ENCODE measurements around the gene SKIC2.
"Not testable (repeated sequence)": the region's sequence is repeated elsewhere in the genome, so short reads cannot be mapped to it uniquely, and the experiment has no call there.

Gene SKIC2

DNA sequence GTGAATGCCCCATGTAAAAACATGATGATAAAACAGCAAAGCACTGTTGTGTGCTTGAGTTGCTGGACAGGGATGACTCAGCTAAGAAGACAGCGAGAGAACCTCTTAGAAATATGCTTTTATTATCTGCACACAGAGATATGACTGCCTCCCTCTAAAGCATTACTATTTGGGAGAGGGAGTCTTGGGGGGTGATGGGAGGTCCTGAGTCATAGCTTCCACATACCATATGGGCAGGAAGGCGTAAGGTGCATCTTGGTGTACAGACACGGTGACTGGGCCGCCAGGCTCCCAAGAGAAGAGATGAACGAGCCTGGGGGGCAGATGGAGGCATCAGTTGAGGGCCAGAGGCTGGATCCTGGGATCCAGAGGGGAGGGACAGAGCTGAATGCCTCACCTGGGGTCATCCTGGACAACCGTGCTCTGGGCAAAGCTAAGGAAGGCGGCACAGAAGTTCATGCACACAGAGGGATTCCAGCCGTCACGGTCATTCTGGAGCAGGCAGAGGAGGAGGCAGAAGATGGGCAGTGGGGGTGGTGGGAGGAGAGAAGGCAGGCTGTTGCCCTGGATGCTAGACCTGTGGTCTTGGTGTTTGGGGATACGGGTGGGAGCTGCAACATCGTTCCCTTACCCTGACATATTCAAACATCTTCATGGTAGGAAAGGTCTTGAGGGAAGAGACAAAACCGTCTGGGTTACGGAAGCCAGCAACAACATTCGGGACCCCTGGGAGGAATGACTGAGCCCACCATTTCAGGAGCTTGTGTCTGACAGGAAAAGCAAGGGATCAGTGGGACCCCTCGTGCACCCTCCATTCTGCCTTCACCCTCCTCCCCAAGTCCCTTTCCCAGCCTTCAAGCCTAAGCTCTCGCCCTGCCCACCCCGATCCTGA is 11.0 kb downstream of the SKIC2 start:
- peak; percentile 25 for DNase-seq

GRCh38 chr6:31970604-31971271 is 11.8 kb downstream of the SKIC2 start:
- DNase-seq = no peak

DNA sequence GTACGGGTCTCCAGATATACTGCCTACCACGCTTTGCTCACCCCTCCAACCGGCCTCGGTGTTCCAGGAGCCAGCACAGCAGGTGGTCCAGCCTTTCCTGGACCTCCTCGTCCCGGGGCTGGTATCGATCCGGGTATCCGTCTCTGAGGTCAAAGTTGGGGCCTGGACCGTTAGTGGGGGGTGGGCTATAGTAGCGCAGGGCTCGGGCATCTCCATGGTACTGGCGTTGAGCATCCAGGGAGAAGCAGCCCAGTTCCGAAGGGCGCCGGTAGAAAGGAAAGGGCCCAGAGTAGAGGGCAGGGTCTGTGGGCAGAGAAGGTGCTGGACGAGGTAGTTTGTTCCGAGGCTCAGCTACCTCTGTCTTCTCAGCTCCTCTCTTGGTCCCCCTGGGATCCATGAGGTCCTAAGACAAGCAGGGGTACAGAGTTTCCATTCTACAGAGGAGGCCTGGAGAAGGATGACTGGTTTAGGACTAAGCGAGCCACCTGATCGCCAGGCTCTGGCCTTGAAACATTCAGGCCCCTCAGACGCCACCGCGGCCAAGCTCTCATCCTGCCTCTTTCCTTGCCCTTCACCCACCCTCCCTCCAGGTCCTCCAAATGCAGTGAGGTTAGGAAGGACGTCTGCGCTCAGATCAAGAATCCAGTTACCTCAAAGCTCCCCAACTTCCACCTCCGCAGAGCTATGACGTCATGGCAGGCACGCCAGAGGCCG is 12.5 kb downstream of the SKIC2 start:
- DNase-seq = no peak

DNA sequence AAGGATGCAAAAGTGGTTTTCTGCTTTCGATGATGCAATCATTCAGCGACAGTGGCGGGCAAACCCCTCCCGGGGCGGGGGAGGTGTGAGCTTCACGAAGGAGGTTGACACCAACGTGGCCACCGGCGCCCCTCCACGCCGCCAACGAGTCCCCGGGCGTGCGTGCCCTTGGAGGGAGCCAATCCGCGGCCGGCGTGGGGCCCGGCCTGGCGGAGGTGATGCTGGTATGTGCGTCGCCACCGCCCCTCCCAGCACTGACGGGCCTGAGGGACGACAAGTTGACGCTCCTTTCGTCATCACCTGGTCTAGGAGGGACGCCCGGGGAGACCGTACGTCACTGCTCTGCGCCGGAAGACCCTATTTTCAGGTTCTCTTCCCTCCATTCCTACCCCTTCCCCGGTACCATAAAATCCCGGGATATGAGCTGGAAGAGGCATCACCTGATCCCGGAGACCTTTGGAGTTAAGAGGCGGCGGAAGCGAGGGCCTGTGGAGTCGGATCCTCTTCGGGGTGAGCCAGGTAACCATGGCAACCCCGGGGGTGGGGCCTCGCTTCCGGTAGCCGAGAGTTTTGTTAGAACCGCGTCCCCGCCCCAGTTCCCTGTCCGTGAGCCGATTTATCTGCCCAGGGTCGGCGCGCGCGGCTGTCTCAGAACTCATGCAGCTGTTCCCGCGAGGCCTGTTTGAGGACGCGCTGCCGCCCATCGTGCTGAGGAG is 13.2 kb downstream of the SKIC2 start, which contains the start of gene DXO:
DXO (minus strand) TSS at position 146 of the 716 bp plus-strand sequence. CDS start 463 bp downstream, outside the sequence.
- DNase-seq = peak; percentile 99

DNA sequence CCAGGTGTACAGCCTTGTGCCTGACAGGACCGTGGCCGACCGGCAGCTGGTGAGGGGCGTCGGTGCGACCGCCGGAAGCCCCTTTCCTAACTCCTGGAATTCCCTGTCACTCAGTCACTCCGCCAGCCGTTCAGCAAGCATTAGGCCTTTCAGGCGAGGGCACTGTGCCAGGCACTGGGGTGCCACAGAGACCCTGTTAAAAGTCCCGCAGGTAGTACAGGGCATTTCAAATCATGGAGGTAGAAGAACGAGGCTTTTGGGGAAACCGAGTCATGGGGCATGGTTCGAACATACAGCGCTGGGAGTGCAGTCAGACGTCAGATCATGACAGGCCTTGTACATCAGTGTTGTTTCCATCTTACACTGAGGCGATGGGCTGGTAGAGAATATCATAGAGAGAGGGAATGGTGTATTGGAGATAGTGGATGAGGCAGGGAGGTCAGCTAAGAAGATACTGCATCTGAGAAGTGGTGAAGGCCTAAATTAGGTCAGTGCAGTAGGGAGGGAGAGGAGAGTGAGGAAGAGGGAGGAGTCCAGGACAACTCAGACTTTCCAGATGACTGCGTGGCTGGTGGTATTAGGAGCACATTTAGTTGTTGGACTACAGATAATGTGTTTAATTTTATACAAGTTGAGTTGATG is 13.9 kb downstream of the SKIC2 start:
- peak; percentile 36 for DNase-seq

DNA sequence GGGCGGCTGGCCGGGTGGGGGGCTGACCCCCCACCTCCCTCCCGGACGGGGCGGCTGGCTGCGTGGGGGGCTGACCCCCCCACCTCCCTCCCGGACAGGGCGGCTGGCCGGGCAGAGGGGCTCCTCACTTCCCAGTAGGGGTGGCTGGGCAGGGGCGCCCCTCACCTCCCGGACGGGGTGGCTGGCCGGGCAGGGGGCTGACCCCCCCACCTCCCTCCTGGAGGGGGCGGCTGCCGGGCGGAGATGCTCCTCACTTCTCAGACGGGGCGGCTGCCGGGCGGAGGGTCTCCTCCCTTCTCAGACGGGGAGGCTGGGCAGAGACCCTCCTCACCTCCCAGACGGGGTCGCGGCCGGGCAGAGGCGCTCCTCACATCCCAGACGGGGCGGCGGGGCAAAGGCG is 17.1 kb downstream of the SKIC2 start:
- DNase-seq = not testable (repeated sequence)

GRCh38 chr6:31977816-31978431 is 18.9 kb downstream of the SKIC2 start:
- DNase-seq = no peak

DNA sequence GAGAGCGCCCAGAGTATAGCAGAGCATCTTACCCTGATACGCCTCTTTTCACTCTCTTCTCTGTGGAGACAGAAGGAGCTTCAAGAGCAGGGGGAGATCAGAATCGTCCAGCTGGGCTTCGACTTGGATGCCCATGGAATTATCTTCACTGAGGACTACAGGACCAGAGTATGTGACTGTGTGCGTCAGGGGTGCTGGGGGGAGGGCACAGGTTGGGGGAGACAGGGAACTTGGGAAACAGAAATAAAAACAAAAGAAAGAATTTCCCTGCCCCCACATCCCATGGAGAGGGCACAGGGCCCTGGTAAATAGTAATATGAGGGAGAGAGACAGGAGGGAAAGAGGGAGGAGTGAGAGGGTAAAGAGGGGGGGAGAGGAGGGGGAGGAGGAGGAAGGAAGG is 19.9 kb downstream of the SKIC2 start:
- DNase-seq = no peak

GRCh38 chr6:31979238-31979898 is 20.4 kb downstream of the SKIC2 start:
- no peak for DNase-seq

DNA sequence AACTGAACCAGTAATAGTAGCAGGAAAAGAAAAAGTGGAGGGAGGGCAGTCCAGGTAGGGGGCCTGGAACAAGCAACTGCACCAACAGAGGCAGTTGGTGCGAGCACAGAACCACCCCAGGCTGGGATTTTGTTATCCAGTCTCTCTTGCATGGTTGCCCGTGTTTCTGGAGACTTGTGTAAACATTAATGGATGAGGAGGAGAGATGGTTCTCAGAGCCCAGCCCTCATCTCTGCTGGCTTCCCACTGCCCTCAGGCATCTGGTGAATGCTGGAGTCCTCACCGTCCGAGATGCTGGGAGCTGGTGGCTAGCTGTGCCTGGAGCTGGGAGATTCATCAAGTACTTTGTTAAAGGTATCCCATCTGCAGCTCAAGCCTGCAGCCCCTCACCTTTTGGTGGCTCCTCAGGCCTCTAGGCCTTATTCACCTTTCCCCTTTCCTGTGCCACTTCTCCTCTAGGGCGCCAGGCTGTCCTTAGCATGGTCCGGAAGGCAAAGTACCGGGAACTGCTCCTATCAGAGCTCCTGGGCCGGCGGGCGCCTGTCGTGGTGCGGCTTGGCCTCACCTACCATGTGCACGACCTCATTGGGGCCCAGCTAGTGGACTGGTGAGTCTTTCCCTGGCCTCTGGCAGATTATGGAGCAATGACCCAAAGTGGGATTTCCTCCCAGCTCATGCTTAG is 21.4 kb downstream of the SKIC2 start:
- not testable (repeated sequence) for DNase-seq

GRCh38 chr6:31980998-31981397 is 22.0 kb downstream of the SKIC2 start:
- DNase-seq = not testable (repeated sequence)

DNA sequence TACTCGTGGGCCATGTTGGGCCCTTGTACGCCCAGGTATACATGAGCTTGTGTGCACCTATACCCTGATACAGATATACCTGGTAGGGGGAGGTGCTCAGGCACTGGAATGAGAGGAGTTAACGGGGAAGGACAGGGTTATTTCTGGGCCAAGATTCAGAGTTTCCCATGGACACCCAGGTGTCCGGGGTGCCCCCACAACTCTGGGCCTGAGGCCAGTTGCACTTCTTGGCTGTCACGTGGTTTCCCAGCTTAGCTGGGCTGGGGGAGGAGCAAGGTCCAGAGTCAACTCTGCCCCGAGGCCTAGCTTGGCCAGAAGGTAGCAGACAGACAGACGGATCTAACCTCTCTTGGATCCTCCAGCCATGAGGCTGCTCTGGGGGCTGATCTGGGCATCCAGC is 22.8 kb downstream of the SKIC2 start, which contains the start of gene C4A:
C4A (plus strand) TSS at position 314 of the 400 bp plus-strand sequence; CDS start at position 365, 51 bp downstream.
- not testable (repeated sequence) for DNase-seq

DNA sequence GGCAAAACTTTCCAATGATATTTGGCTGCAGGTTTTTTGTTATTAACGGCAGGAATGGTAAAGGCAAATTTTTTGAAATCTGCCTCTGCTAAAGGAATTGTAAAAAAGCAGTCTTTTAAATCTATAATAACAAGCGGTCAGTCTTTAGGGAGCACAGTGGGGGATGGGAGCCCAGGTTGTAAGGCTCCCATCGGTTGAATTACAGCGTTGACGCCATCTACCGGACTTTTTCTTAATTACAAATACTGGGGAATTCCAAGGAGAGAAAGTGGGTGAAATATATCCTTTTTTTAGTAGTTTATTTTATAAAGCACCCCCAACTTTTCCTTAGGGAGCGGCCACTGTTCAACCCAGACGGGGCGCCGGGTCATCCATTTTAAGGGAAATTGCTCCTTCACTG is 30.4 kb downstream of the SKIC2 start:
- DNase-seq = not testable (repeated sequence)

GRCh38 chr6:31994421-31994820 is 35.4 kb downstream of the SKIC2 start:
- DNase-seq = not testable (repeated sequence)

DNA sequence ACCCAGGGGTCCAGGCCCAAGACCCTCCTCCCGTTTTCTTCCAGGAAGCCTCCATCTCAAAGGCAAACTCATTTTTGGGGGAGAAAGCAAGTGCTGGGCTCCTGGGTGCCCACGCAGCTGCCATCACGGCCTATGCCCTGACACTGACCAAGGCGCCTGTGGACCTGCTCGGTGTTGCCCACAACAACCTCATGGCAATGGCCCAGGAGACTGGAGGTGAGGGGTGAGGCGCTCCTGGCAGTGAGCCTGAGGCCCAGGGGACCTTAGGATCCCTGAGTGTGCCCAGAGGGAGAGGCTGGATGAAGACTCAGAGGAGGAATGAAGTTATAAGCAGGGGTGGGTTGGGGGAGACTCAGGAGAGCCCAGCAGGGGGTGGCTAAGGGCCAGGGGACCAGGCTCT is 37.4 kb downstream of the SKIC2 start:
- DNase-seq = not testable (repeated sequence)

- not testable (repeated sequence) for DNase-seq
Measured at GRCh38 chr6:32002546-32003268, 43.7 kb downstream of the SKIC2 start.

GRCh38 chr6:32003301-32003700 is 44.3 kb downstream of the SKIC2 start:
- not testable (repeated sequence) for DNase-seq

DNA sequence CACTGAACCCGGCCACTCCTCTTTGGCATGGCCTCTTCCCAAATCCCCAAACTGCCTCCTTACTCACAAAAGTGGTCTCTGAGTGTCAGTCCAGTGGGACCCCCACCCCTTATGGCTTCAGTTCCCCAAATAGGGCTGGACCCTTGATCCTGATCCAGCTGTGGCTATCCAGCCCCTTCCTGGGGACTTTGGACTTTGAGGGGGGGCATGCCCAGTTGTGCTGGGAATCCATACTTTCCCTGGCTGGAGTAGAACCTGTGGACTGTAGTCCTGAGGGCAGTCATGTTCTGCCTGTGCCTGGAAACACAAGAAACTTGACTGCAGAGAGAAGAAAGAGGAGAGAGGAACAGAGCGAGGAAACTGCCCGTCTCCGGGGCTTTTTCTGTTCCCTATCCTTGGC is 45.4 kb downstream of the SKIC2 start:
- DNase-seq = not testable (repeated sequence)

- not testable (repeated sequence) for DNase-seq
Measured at GRCh38 chr6:32004864-32005537, 46.0 kb downstream of the SKIC2 start.

Measured in fibroblast of skin of right quadriceps (primary cell).